WTC11 (cell line): Measurements from ENCODE around the gene ASB13. TPM values are rescaled to one million over a fixed set of nuclear protein-coding genes. Genes with fewer than 3 reads are reported as not detected.

Experiments
- ATAC-seq: fragments of 200-7000 bp; cut with Tn5 transposase; 2 replicates; pipeline ENCODE4 v1.10.0; 2021; ENCODE audit warnings: mild to moderate bottlenecking, moderate library complexity
- CTCF ChIA-PET: fragments of 300-600 bp; sonication (Branson Sonifier 250); formaldehyde crosslinking; loops from one replicate; lab custom pipeline; 2021; ENCODE audit warnings: antibody characterized with exemption; lab: Charles Lee
- POLR2A ChIA-PET: fragments of 350-600 bp; sonication (Branson Sonifier 250); formaldehyde crosslinking; loops from one replicate; lab custom pipeline; 2021; ENCODE audit warnings: antibody characterized with exemption; lab: Charles Lee
- DNase-seq: peaks from one replicate; pipeline ENCODE4 v3.0.0; 2021; ENCODE audit warnings: low spot score
- H3K27ac Mint-ChIP-seq: 2 replicates; pipeline ENCODE4 v1.8.0; 2021; ENCODE audit warnings: mixed read lengths
- H3K27me3 Mint-ChIP-seq: 2 replicates; pipeline ENCODE4 v1.8.0; 2021; ENCODE audit warnings: low read depth, mild to moderate bottlenecking, moderate library complexity, mixed read lengths
- H3K36me3 Mint-ChIP-seq: 2 replicates; pipeline ENCODE4 v1.8.0; 2021; ENCODE audit warnings: mixed read lengths
- H3K4me1 Mint-ChIP-seq: 2 replicates; pipeline ENCODE4 v1.8.0; 2022; ENCODE audit warnings: mixed read lengths
- H3K4me3 Mint-ChIP-seq: 2 replicates; pipeline ENCODE4 v1.8.0; 2021; ENCODE audit warnings: mild to moderate bottlenecking, moderate library complexity, mixed read lengths
- H3K9me3 Mint-ChIP-seq: 2 replicates; pipeline ENCODE4 v1.8.0; 2021; ENCODE audit warnings: mixed read lengths
- ELF4 ChIP-seq: sonication (generic); formaldehyde crosslinking; IDR thresholded peaks from 2 replicates; pipeline ENCODE4 v1.8.1; 2022; ENCODE audit warnings: low read depth, mild to moderate bottlenecking, moderate library complexity, missing genetic modification reagents
- ESRRA ChIP-seq: sonication (generic); formaldehyde crosslinking; IDR thresholded peaks from 2 replicates; pipeline ENCODE4 v1.8.1; 2022; ENCODE audit warnings: mild to moderate bottlenecking, missing genetic modification reagents, borderline replicate concordance
- ETV6 ChIP-seq: sonication (generic); formaldehyde crosslinking; IDR thresholded peaks from 2 replicates; pipeline ENCODE4 v1.8.1; 2022; ENCODE audit warnings: mild to moderate bottlenecking, missing genetic modification reagents
- FOXJ3 ChIP-seq: sonication (generic); formaldehyde crosslinking; IDR thresholded peaks from 2 replicates; pipeline ENCODE4 v1.9.0; 2021; ENCODE audit warnings: missing genetic modification reagents, mild to moderate bottlenecking, borderline replicate concordance
- FOXP1 ChIP-seq: sonication (generic); formaldehyde crosslinking; IDR thresholded peaks from 2 replicates; pipeline ENCODE4 v1.8.0; 2022; ENCODE audit warnings: missing genetic modification reagents, mild to moderate bottlenecking, moderate library complexity, borderline replicate concordance
- GABPB1 ChIP-seq: sonication (generic); formaldehyde crosslinking; IDR thresholded peaks from 2 replicates; pipeline ENCODE4 v1.8.1; 2023; ENCODE audit warnings: mild to moderate bottlenecking, missing genetic modification reagents
- HMGA2 ChIP-seq: fragments of 250-450 bp; sonication (Bioruptor Pico); IDR thresholded peaks from 2 replicates; pipeline ENCODE4 v1.4.0; 2021; ENCODE audit warnings: mild to moderate bottlenecking, moderate library complexity
- NFYB ChIP-seq: sonication (generic); formaldehyde crosslinking; conservative IDR thresholded peaks from 2 replicates; pipeline ENCODE4 v1.8.0; 2022; ENCODE audit warnings: low read depth, missing genetic modification reagents
- OVOL2 ChIP-seq: fragments of 250-450 bp; sonication (Bioruptor Pico); IDR thresholded peaks from 2 replicates; pipeline ENCODE4 v1.9.0; 2021; ENCODE audit warnings: mild to moderate bottlenecking, borderline replicate concordance
- SP1 ChIP-seq: sonication (generic); formaldehyde crosslinking; conservative IDR thresholded peaks from 2 replicates; pipeline ENCODE4 v1.8.1; 2022; ENCODE audit warnings: missing genetic modification reagents
- TP53 ChIP-seq: sonication (generic); formaldehyde crosslinking; IDR thresholded peaks from 2 replicates; pipeline ENCODE4 v1.8.1; 2023; ENCODE audit warnings: mild to moderate bottlenecking, missing genetic modification reagents
- ZNF219 ChIP-seq: sonication (generic); formaldehyde crosslinking; IDR thresholded peaks from 2 replicates; pipeline ENCODE4 v1.8.0; 2023; ENCODE audit warnings: missing genetic modification reagents, mild to moderate bottlenecking, borderline replicate concordance
- ZNF317 ChIP-seq: sonication (generic); formaldehyde crosslinking; IDR thresholded peaks from 2 replicates; pipeline ENCODE4 v1.8.1; 2023; ENCODE audit warnings: low read depth, mild to moderate bottlenecking, moderate library complexity, missing genetic modification reagents, borderline replicate concordance
- ZNF416 ChIP-seq: fragments of 250-450 bp; sonication (Bioruptor Pico); IDR thresholded peaks from 2 replicates; pipeline ENCODE4 v1.9.0; 2021; ENCODE audit warnings: mild to moderate bottlenecking, inconsistent platforms
- total RNA-seq: library from RNA; stranded (reverse); gene quantifications from 3 replicates; pipeline ENCODE4 v1.2.3, GENCODE V29; 2021
- TF ChIP-seq, protein P1 (sequence below): sonication (generic); formaldehyde crosslinking; IDR thresholded peaks from 2 replicates; pipeline ENCODE4 v1.8.1; 2023; ENCODE audit warnings: mild to moderate bottlenecking, moderate library complexity, missing genetic modification reagents
- TF ChIP-seq, protein P2 (sequence below): fragments of 250-450 bp; sonication (Bioruptor Pico); IDR thresholded peaks from 2 replicates; pipeline ENCODE4 v1.9.0; 2021; ENCODE audit warnings: mild to moderate bottlenecking, borderline replicate concordance
- TF ChIP-seq, protein P3 (sequence below): sonication (generic); formaldehyde crosslinking; IDR thresholded peaks from 2 replicates; pipeline ENCODE4 v1.8.0; 2023; ENCODE audit warnings: mild to moderate bottlenecking, missing genetic modification reagents
- TF ChIP-seq, protein P4 (sequence below): sonication (generic); formaldehyde crosslinking; IDR thresholded peaks from 2 replicates; pipeline ENCODE4 v1.8.0; 2022; ENCODE audit warnings: mild to moderate bottlenecking, missing genetic modification reagents
- TF ChIP-seq, protein P5 (sequence below): sonication (generic); formaldehyde crosslinking; IDR thresholded peaks from 2 replicates; pipeline ENCODE4 v1.8.1; 2023; ENCODE audit warnings: mild to moderate bottlenecking, missing genetic modification reagents
- TF ChIP-seq, protein P6 (sequence below): sonication (generic); formaldehyde crosslinking; IDR thresholded peaks from 2 replicates; pipeline ENCODE4 v1.8.1; 2023; ENCODE audit warnings: mild to moderate bottlenecking, missing genetic modification reagents, moderate library complexity

The ASB13 gene
- total RNA-seq, 1 experiment from 2014 or later = 23.4 TPM

DNA sequence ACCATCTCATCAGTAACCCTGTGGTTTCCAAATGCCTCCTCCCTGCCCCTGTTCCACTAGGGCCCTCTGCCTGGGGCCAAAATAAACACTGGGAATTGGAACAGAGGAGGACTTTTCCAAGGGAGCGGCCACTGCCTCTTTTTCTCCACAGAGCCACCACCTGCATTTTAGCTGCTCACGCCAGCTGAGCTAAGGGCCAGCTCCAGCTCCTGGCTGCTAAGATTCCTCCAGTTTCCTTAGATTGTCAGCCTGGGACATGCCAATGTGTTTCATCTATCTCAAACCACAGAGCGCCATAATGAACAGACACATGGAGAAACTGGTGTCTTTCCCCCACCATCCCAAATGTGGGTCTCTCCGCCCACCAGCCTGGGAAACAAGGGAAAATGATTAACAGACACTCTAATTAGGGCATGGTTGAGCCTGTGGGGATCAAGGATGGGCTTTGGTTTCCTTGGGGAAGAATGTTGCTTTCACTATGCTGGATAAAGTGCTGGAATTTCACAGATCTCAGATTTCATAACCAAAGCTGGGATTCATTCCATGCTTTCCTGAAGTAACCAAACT is 52.2 kb downstream of the ASB13 start (continued):
- no peak for TF ChIP-seq ZNF416 (CRISPR knock-in tag)
- TF ChIP-seq, protein P1, sequence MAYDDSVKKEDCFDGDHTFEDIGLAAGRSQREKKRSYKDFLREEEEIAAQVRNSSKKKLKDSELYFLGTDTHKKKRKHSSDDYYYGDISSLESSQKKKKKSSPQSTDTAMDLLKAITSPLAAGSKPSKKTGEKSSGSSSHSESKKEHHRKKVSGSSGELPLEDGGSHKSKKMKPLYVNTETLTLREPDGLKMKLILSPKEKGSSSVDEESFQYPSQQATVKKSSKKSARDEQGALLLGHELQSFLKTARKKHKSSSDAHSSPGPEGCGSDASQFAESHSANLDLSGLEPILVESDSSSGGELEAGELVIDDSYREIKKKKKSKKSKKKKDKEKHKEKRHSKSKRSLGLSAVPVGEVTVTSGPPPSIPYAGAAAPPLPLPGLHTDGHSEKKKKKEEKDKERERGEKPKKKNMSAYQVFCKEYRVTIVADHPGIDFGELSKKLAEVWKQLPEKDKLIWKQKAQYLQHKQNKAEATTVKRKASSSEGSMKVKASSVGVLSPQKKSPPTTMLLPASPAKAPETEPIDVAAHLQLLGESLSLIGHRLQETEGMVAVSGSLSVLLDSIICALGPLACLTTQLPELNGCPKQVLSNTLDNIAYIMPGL = no peak
- no peak for TF ChIP-seq FOXP1 (CRISPR knock-in tag)
- no peak for TF ChIP-seq FOXJ3 (CRISPR knock-in tag)
- TF ChIP-seq, protein P2, sequence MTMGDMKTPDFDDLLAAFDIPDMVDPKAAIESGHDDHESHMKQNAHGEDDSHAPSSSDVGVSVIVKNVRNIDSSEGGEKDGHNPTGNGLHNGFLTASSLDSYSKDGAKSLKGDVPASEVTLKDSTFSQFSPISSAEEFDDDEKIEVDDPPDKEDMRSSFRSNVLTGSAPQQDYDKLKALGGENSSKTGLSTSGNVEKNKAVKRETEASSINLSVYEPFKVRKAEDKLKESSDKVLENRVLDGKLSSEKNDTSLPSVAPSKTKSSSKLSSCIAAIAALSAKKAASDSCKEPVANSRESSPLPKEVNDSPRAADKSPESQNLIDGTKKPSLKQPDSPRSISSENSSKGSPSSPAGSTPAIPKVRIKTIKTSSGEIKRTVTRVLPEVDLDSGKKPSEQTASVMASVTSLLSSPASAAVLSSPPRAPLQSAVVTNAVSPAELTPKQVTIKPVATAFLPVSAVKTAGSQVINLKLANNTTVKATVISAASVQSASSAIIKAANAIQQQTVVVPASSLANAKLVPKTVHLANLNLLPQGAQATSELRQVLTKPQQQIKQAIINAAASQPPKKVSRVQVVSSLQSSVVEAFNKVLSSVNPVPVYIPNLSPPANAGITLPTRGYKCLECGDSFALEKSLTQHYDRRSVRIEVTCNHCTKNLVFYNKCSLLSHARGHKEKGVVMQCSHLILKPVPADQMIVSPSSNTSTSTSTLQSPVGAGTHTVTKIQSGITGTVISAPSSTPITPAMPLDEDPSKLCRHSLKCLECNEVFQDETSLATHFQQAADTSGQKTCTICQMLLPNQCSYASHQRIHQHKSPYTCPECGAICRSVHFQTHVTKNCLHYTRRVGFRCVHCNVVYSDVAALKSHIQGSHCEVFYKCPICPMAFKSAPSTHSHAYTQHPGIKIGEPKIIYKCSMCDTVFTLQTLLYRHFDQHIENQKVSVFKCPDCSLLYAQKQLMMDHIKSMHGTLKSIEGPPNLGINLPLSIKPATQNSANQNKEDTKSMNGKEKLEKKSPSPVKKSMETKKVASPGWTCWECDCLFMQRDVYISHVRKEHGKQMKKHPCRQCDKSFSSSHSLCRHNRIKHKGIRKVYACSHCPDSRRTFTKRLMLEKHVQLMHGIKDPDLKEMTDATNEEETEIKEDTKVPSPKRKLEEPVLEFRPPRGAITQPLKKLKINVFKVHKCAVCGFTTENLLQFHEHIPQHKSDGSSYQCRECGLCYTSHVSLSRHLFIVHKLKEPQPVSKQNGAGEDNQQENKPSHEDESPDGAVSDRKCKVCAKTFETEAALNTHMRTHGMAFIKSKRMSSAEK (CRISPR knock-in tag) = no peak
- TF ChIP-seq ESRRA = no peak
- no peak for TF ChIP-seq GABPB1
- TF ChIP-seq, protein P3, sequence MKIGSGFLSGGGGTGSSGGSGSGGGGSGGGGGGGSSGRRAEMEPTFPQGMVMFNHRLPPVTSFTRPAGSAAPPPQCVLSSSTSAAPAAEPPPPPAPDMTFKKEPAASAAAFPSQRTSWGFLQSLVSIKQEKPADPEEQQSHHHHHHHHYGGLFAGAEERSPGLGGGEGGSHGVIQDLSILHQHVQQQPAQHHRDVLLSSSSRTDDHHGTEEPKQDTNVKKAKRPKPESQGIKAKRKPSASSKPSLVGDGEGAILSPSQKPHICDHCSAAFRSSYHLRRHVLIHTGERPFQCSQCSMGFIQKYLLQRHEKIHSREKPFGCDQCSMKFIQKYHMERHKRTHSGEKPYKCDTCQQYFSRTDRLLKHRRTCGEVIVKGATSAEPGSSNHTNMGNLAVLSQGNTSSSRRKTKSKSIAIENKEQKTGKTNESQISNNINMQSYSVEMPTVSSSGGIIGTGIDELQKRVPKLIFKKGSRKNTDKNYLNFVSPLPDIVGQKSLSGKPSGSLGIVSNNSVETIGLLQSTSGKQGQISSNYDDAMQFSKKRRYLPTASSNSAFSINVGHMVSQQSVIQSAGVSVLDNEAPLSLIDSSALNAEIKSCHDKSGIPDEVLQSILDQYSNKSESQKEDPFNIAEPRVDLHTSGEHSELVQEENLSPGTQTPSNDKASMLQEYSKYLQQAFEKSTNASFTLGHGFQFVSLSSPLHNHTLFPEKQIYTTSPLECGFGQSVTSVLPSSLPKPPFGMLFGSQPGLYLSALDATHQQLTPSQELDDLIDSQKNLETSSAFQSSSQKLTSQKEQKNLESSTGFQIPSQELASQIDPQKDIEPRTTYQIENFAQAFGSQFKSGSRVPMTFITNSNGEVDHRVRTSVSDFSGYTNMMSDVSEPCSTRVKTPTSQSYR = no peak
- no peak for TF ChIP-seq ZNF317 (CRISPR knock-in tag)

DNA sequence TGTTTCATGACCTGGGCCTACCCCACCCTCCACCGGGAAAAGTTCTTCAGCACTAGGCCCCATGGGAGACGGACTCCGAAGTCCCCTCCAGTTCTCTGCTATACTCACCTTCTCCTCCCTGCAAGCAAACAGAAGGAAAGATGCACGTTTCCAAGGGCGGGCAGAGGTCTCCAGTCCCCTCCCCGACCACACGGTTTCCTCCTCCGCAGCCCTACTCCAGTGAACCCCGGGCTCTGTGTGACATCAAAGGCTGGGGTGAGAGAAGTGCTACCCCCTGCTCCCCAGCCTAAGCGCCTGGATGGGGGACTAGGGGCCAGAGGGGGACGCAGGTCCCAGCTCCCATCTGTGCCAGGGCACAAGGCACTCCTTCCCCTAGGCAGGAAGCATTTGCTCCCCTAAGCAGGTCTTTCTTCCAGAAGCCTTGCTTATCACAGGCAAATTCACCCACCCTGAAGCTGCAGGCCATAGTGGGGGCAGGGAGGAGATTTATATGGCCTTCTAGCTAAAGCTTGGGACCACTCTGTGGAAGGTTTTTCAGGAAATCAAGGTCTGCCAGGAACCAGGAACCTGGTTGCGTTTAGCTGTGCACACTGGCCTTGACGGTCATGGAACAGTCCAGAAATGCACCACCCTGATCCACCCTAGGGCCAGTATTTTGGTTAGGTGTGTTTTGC is 52.8 kb downstream of the ASB13 start:
- ChIA-PET POLR2A (no interaction called here), CTCF (interaction anchor here (0.7 to 1.5 kb wide), 4 partner anchors 9 to 24 kb away, joined by 3 to 4 read pairs (median 4); no protein-coding TSS in a partner anchor)
- DNase-seq (no peak), ATAC-seq (no peak; the same call in 1 of the 2 replicates)
- no peak overlapping the region for H3K4me3 Mint-ChIP-seq
- H3K9me3 Mint-ChIP-seq = no peaks in the 10 kb centered on the region
- H3K36me3 Mint-ChIP-seq = no peaks in the 10 kb centered on the region
- no peaks in the 10 kb centered on the region for H3K27me3 Mint-ChIP-seq
- H3K27ac Mint-ChIP-seq = no peak overlapping the region
- no peaks in the 10 kb centered on the region; the same call in 1 of the 2 replicates for H3K4me1 Mint-ChIP-seq
- TF ChIP-seq ZNF219 = no peak
- no peak for TF ChIP-seq ELF4 (CRISPR knock-in tag)
- no peak for TF ChIP-seq TP53 (CRISPR knock-in tag)
- TF ChIP-seq FOXJ3 (CRISPR knock-in tag) = no peak
- TF ChIP-seq, protein P4, sequence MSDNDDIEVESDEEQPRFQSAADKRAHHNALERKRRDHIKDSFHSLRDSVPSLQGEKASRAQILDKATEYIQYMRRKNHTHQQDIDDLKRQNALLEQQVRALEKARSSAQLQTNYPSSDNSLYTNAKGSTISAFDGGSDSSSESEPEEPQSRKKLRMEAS = no peak
- TF ChIP-seq NFYB (CRISPR knock-in tag) = no peak
- TF ChIP-seq, protein P3 = no peak
- no peak for TF ChIP-seq FOXP1 (CRISPR knock-in tag)
- TF ChIP-seq SP1 (CRISPR knock-in tag) = no peak
- TF ChIP-seq HMGA2 = no peak
- TF ChIP-seq, protein P5, sequence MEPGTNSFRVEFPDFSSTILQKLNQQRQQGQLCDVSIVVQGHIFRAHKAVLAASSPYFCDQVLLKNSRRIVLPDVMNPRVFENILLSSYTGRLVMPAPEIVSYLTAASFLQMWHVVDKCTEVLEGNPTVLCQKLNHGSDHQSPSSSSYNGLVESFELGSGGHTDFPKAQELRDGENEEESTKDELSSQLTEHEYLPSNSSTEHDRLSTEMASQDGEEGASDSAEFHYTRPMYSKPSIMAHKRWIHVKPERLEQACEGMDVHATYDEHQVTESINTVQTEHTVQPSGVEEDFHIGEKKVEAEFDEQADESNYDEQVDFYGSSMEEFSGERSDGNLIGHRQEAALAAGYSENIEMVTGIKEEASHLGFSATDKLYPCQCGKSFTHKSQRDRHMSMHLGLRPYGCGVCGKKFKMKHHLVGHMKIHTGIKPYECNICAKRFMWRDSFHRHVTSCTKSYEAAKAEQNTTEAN = no peak
- TF ChIP-seq ETV6 (CRISPR knock-in tag) = no peak
- no peak for TF ChIP-seq OVOL2 (CRISPR knock-in tag)
- TF ChIP-seq, protein P6, sequence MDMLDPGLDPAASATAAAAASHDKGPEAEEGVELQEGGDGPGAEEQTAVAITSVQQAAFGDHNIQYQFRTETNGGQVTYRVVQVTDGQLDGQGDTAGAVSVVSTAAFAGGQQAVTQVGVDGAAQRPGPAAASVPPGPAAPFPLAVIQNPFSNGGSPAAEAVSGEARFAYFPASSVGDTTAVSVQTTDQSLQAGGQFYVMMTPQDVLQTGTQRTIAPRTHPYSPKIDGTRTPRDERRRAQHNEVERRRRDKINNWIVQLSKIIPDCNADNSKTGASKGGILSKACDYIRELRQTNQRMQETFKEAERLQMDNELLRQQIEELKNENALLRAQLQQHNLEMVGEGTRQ (CRISPR knock-in tag) = no peak
